Liver (tissue), 3 donors: ENCODE results near the gene CFAP99.

Source experiments
- JUND ChIP-seq, 2 donors: IDR thresholded peaks; 2 replicates each; pipeline ENCODE4 v1.6.1; 2016; ENCODE audit warnings: antibody characterized with exemption in 2 of 2
- SP1 ChIP-seq: IDR thresholded peaks from 2 replicates; pipeline ENCODE4 v1.6.1; 2018; ENCODE audit warnings: antibody characterized with exemption, mild to moderate bottlenecking
- TF ChIP-seq, protein P1 (sequence below): fragments of 150-350 bp; IDR thresholded peaks from 2 replicates; pipeline ENCODE4 v1.5.1; 2017; ENCODE audit warnings: improper control_type of control experiment, low read depth, low read length; ENCODE audit not compliant: missing input control
- TF ChIP-seq, protein P2 (sequence below): IDR thresholded peaks from 2 replicates; pipeline ENCODE4 v1.6.1; 2016; ENCODE audit warnings: antibody characterized with exemption, mild to moderate bottlenecking
- donor health status: healthy.
- donor health status: healthy.

DNA sequence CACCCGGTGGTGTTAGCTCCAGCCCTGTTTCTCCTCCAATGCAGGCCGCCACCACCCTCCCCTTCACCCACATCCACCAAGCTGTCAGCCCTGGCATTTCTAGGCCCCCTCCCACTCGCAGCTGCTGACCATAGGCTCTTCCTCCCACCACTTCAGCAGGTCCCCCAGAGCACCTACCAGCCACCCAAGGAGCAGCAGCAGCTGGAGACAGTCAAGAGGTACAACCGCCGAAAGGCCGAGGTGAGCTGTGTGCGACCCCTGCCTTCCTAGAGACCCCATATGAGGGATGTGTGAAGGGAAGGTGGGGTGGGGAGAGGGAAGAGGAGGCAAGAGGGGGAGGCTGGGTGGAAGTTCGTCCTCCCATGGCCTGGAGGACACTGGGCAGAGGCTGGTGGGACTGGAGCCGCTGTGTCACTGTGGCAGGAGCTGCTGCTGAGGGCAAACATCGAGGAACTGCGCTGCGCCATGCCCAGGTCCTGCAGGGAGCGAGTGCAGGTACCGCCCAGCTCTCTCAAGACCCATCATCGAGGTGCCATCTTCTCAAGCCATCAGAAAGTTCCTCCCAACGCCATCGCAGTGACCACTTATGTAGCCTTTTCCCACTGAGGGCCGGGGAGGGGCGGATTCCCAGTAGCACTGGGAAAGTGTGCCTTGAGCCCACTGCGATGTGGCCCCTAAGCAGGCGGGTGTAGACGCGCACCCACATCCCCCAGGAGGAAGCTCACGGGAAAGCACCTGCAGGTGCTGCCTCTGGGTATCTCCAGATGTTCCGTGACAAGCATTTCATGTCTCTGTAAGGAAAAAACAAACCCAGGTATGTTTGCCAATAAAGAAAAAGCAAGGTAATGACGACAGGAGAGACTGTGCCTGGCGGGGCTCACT is 31.0 kb downstream of the CFAP99 start:
- TF ChIP-seq JUND (IDR thresholded peaks at IDR 0.05) (no peak), SP1 (no peak)
- TF ChIP-seq, protein P1, sequence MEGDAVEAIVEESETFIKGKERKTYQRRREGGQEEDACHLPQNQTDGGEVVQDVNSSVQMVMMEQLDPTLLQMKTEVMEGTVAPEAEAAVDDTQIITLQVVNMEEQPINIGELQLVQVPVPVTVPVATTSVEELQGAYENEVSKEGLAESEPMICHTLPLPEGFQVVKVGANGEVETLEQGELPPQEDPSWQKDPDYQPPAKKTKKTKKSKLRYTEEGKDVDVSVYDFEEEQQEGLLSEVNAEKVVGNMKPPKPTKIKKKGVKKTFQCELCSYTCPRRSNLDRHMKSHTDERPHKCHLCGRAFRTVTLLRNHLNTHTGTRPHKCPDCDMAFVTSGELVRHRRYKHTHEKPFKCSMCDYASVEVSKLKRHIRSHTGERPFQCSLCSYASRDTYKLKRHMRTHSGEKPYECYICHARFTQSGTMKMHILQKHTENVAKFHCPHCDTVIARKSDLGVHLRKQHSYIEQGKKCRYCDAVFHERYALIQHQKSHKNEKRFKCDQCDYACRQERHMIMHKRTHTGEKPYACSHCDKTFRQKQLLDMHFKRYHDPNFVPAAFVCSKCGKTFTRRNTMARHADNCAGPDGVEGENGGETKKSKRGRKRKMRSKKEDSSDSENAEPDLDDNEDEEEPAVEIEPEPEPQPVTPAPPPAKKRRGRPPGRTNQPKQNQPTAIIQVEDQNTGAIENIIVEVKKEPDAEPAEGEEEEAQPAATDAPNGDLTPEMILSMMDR, result no peak
- TF ChIP-seq, protein P2, sequence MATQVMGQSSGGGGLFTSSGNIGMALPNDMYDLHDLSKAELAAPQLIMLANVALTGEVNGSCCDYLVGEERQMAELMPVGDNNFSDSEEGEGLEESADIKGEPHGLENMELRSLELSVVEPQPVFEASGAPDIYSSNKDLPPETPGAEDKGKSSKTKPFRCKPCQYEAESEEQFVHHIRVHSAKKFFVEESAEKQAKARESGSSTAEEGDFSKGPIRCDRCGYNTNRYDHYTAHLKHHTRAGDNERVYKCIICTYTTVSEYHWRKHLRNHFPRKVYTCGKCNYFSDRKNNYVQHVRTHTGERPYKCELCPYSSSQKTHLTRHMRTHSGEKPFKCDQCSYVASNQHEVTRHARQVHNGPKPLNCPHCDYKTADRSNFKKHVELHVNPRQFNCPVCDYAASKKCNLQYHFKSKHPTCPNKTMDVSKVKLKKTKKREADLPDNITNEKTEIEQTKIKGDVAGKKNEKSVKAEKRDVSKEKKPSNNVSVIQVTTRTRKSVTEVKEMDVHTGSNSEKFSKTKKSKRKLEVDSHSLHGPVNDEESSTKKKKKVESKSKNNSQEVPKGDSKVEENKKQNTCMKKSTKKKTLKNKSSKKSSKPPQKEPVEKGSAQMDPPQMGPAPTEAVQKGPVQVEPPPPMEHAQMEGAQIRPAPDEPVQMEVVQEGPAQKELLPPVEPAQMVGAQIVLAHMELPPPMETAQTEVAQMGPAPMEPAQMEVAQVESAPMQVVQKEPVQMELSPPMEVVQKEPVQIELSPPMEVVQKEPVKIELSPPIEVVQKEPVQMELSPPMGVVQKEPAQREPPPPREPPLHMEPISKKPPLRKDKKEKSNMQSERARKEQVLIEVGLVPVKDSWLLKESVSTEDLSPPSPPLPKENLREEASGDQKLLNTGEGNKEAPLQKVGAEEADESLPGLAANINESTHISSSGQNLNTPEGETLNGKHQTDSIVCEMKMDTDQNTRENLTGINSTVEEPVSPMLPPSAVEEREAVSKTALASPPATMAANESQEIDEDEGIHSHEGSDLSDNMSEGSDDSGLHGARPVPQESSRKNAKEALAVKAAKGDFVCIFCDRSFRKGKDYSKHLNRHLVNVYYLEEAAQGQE, result no peak
